SK-N-SH (cell line): ENCODE data around the gene SLC17A5. TPM values are rescaled to one million over a fixed set of nuclear protein-coding genes. Genes with fewer than 3 reads are reported as not detected.

ENCODE experiments used
- CTCF ChIA-PET: fragments of 300-600, 350-600 bp; formaldehyde crosslinking; extraction: SDS; loops from one replicate; lab custom pipeline; 2021; lab: Yijun Ruan, JAX
- POLR2A ChIA-PET: fragments of 350-600 bp; sonication (Branson Sonifier 250); formaldehyde crosslinking; extraction: SDS; loops from one replicate; lab custom pipeline; 2020; ENCODE audit warnings: antibody characterized with exemption, inconsistent platforms; lab: Yijun Ruan, JAX
- DNase-seq: peaks from one replicate; pipeline ENCODE4 v3.0.0; 2012
- H2AFZ ChIP-seq: fragments of 200-600 bp; sonication (generic); 2 replicates; pipeline ENCODE4 v1.8.1; 2016; ENCODE audit warnings: antibody characterized with exemption, mild to moderate bottlenecking, low read depth
- H3F3A ChIP-seq: fragments of 200-600 bp; sonication (generic); replicated peaks from 2 replicates; pipeline ENCODE3; 2016; ENCODE audit warnings: antibody characterized with exemption, mild to moderate bottlenecking; ENCODE audit not compliant: insufficient read depth
- H3K27ac ChIP-seq, 2 experiments: fragments of 200-500 bp in 1 of 2; fragments of 200-600 bp in 1 of 2; sonication (Bioruptor generic) in 1 of 2; sonication (generic), shearing (Covaris generic) in 1 of 2; 2 replicates each; pipeline versions ENCODE4 v1.5.1 to v1.6.1; 2014 to 2016; ENCODE audit warnings: low read depth in 2 of 2, inconsistent platforms in 1 of 2, low read length in 1 of 2, mild to moderate bottlenecking in 1 of 2, mixed read lengths in 1 of 2
- H3K27me3 ChIP-seq: fragments of 200-600 bp; sonication (generic), shearing (Covaris generic); 2 replicates; pipeline ENCODE4 v1.6.1; 2016; ENCODE audit warnings: mixed run types; ENCODE audit not compliant: insufficient read depth
- H3K36me3 ChIP-seq, 2 experiments: fragments of 200-500 bp in 1 of 2; fragments of 200-600 bp in 1 of 2; sonication (Bioruptor generic) in 1 of 2; sonication (generic) in 1 of 2; replicated peaks in 1 of 2; 2 replicates each; pipeline versions ENCODE3 to v1.5.1; 2014 to 2016; ENCODE audit warnings: low read length in 1 of 2, mild to moderate bottlenecking in 1 of 2; ENCODE audit not compliant: insufficient read depth in 2 of 2, control insufficient read depth in 1 of 2
- H3K4me1 ChIP-seq, 2 experiments: fragments of 200-500 bp in 1 of 2; fragments of 200-600 bp in 1 of 2; sonication (Bioruptor generic) in 1 of 2; sonication (generic), shearing (Covaris generic) in 1 of 2; 2 replicates each; pipeline versions ENCODE4 v1.5.1 to v1.6.1; 2014 to 2016; ENCODE audit warnings: low read depth in 1 of 2, low read length in 1 of 2, mixed run types in 1 of 2; ENCODE audit not compliant: insufficient read depth in 2 of 2, control insufficient read depth in 1 of 2
- H3K4me2 ChIP-seq: fragments of 200-600 bp; sonication (generic), shearing (Covaris generic); 2 replicates; pipeline ENCODE4 v1.6.1; 2017; ENCODE audit warnings: mixed run types
- H3K4me3 ChIP-seq, 2 experiments: fragments of 200-500 bp in 1 of 2; fragments of 200-600 bp in 1 of 2; sonication (Bioruptor generic) in 1 of 2; sonication (generic), shearing (Covaris generic) in 1 of 2; 2 replicates each; pipeline versions ENCODE4 v1.5.1 to v1.8.1; 2014 to 2016; ENCODE audit warnings: low read depth in 2 of 2, inconsistent platforms in 1 of 2, low read length in 1 of 2, mild to moderate bottlenecking in 1 of 2, mixed read lengths in 1 of 2, moderate library complexity in 1 of 2
- H3K79me2 ChIP-seq: fragments of 200-600 bp; sonication (generic); 2 replicates; pipeline ENCODE4 v1.8.1; 2017; ENCODE audit warnings: mild to moderate bottlenecking; ENCODE audit not compliant: insufficient read depth
- H3K9ac ChIP-seq: fragments of 200-600 bp; sonication (generic); 2 replicates; pipeline ENCODE4 v1.6.1; 2017; ENCODE audit warnings: mixed run types
- H3K9me2 ChIP-seq: fragments of 200-600 bp; sonication (generic); 2 replicates; pipeline ENCODE4 v1.6.1; 2017; ENCODE audit warnings: mixed run types
- H3K9me3 ChIP-seq: fragments of 200-600 bp; sonication (generic); 2 replicates; pipeline ENCODE4 v1.6.1; 2017; ENCODE audit warnings: mixed run types, mild to moderate bottlenecking, moderate library complexity
- H4K20me1 ChIP-seq: fragments of 200-600 bp; sonication (generic); 2 replicates; pipeline ENCODE4 v1.6.1; 2017; ENCODE audit warnings: mild to moderate bottlenecking, mixed run types; ENCODE audit not compliant: insufficient read depth
- GATA2 ChIP-seq: sonication (generic); formaldehyde crosslinking; IDR thresholded peaks from 2 replicates; pipeline ENCODE4 v1.5.0; 2020; ENCODE audit warnings: mild to moderate bottlenecking, missing genetic modification reagents
- YY1 ChIP-seq: IDR thresholded peaks from 2 replicates; pipeline ENCODE4 v1.4.0; 2012; ENCODE audit warnings: low read depth, mild to moderate bottlenecking
- WGBS: methylation state at CpG from one replicate; pipeline ENCODE4 v1.1.6; 2017; ENCODE audit warnings: low lambda C conversion rate; 5-methylcytosine and 5-hydroxymethylcytosine counted together
- polyA plus RNA-seq, 3 experiments: library from polyadenylated mRNA; depleted of rRNA; stranded (reverse); fragments of >200 nt; gene quantifications; 2 replicates each; pipeline ENCODE4 v1.2.3, GENCODE V29; 2012
- small RNA-seq, 7 experiments: library from RNA; depleted of rRNA; stranded (forward); fragments of <200 nt; gene quantifications; one replicate each; pipeline ENCODE3, GENCODE V24; 2012

SLC17A5 gene
- polyA plus RNA-seq, 1 of the 3 experiments (the other 2 are of a cell fraction): 9.2 TPM

DNA sequence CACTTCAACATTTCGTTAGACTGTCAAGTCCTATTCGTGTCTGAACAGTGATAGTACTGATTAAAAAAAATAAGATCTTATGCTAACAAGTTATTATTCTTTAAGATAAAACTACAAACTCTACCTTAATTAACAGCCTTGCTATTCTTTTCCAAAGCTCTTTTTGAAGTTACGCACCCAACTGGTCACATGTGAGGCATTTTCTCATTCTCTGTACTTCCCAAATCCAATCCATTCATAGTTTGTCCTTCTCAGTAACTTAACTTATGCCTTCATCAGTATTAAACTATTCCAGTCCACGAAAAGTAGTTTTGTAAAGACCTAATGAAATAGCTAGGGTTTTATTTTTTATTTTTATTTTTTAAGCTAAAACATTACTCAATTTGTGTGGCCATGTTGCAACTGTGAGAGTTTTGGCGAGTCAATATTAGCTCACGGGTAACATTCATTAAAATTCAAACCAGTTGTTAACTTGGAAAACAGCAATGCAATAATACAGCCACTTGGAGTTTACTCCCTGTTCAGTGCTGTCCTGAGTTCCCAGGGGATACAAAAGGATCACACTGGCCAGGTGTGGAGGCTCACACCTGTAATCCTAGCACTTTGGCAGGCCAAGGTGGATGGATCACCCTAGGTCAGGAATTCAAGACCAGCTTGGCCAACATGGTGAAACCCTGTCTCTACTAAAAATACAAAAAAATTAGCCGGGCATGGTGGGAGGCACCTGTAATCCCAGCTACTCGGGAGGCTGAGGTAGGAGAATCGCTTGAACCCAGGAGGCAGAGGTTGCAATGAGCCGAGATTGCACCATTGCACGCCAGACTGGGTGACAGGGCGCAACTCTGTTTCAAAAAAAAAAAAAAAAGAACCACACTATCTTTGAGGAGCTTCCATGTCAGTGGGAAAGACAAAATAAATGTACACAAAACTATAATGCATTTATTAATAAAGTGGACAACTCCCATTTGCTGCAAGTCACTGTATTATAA, 105.0 kb downstream of the SLC17A5 start (continued):
- no peak for TF ChIP-seq YY1

DNA sequence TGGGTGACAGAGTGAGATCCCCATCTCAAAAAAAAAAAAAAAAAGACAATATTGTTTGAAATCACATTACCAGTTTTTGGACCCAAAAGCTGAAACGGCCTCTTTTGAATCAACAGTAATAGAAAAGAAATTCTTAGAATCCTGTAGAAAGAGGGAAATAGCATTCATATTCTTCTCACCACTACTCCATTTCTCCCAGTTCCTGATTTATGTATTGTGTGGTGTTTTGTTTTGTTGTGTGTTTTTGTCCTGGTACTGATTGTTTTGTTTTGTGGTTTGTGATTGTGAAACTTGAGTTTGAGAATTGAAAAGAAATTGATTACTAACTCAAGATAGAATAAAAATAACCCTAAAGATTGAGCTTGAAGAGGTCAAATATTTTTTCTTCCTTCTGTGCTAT, 106.8 kb downstream of the SLC17A5 start:
- Histone ChIP-seq H4K20me1 (no peaks in the 10 kb centered on the region), H3K4me2 (no peak overlapping the region), H3K79me2 (no peaks in the 10 kb centered on the region), H3K4me3 (no peak overlapping the region), H3K27me3 (no peaks in the 10 kb centered on the region), H3K9me3 (no peaks in the 10 kb centered on the region), H3K36me3 (no peaks in the 10 kb centered on the region), H3F3A (peaks cover 5% of the 10 kb centered on the region), H2AFZ (no peak overlapping the region), H3K27ac (no peak overlapping the region), H3K9me2 (no peaks in the 10 kb centered on the region), H3K9ac (no peak overlapping the region), H3K4me1 (no peaks in the 10 kb centered on the region)
- no peak for TF ChIP-seq GATA2 (CRISPR knock-in tag)
- CTCF ChIA-PET: no interaction called here
- no peak for DNase-seq
- WGBS: 88% methylated on average over 1 of the region's 1 CpG
- POLR2A ChIA-PET: interaction anchor here (1.3 kb wide), 1 partner anchor 26 kb away, joined by 3 read pairs; no protein-coding TSS in a partner anchor

Small RNAs within 50 kb of the gene (small RNA-seq; reads per million reads assigned to genes)
- 0 reads per million in 7 experiments for gene RPS27P15

Other genes with a start within 250 kb of the SLC17A5 start
- 0.02 TPM in 1 of 2 replicates, not detected in the other for gene CGAS, start 201.7 kb downstream of the SLC17A5 start, polyA plus RNA-seq (2012; rRNA removed)
- gene MTO1, start 192.3 kb downstream of the SLC17A5 start, polyA plus RNA-seq (2012; rRNA removed): 9.9 and 11.4 TPM in 2 replicates
- gene EEF1A1, start 133.0 kb downstream of the SLC17A5 start, polyA plus RNA-seq (2012; rRNA removed): 10,787 and 14,148 TPM in 2 replicates
- 19.7 and 27.8 TPM in 2 replicates for gene CD109, start 42.2 kb upstream of the SLC17A5 start, polyA plus RNA-seq (2012; rRNA removed)